SU-DHL-6 (cell line): ENCODE measurements around the gene HSBP1.

ENCODE experiments used
- CTCF ChIP-seq: fragments of 200-600 bp; sonication (generic); IDR thresholded peaks from one replicate; pipeline ENCODE4 v1.5.1; 2017; ENCODE audit warnings: antibody characterized with exemption, mild to moderate bottlenecking, low read length, moderate library complexity; ENCODE audit not compliant: insufficient read depth, poor library complexity, severe bottlenecking
- EZH2phosphoT487 ChIP-seq: fragments of 200-600 bp; sonication (generic), shearing (Covaris generic); conservative IDR thresholded peaks from 2 replicates; pipeline ENCODE4 v1.6.1; 2018; ENCODE audit warnings: mild to moderate bottlenecking, antibody characterized with exemption, low read length, moderate library complexity, mixed read lengths

- TF ChIP-seq CTCF (no peak), EZH2phosphoT487 (no peak)
Measured at GRCh38 chr16:83807327-83807709, 460 bp upstream of the HSBP1 start.
